K562 treated with DMSO at 1 percent for 4 hours (cell line): Measurements from ENCODE around the gene MSRB2. TPM values are rescaled to one million over a fixed set of nuclear protein-coding genes. Genes with fewer than 3 reads are reported as not detected.

Source experiments
- total RNA-seq: library from RNA; unstranded; fragments of 300-600 nt; gene quantifications from 2 replicates; pipeline ENCODE4 v1.2.3, GENCODE V29; 2022; ENCODE audit not compliant: insufficient read depth

MSRB2 gene
- 8.8 and 13.3 TPM in 2 replicates for total RNA-seq

GRCh38 chr10:23095404-23095965 lies at the start of gene MSRB2:
TSS of gene MSRB2 (plus strand) at chr10:23095579. CDS start at chr10:23095609, 30 bp downstream.

Other genes with a start within 250 kb of the MSRB2 start
- gene ARMC3, start 167.5 kb upstream of the MSRB2 start, total RNA-seq = not detected in 2 replicates
- gene PTF1A, start 96.7 kb downstream of the MSRB2 start, total RNA-seq = not detected in 2 replicates
- not detected in 2 replicates for gene C10orf67, start 249.2 kb downstream of the MSRB2 start, total RNA-seq